ENCODE measurements around the gene IL17C.

IL17C gene

GRCh38 chr16:88685156-88686061 is 47.0 kb downstream of the IL17C start:
- peak; percentile 53 to 55 for DNase-seq (ENCODE audit: low read depth in 2 of 2)

GRCh38 chr16:88686062-88686438 is 47.7 kb downstream of the IL17C start:
- peak in 1 of 2 donors; percentile 38 for DNase-seq (ENCODE audit: low read depth in 2 of 2)

- DNase-seq (ENCODE audit: low read depth in 2 of 2) = peak; percentile 61 to 82
Observed at GRCh38 chr16:88686439-88687253, 48.3 kb downstream of the IL17C start, which contains the start of gene SNAI3. Gene SNAI3 (minus strand): TSS chr16:88686507. CDS start chr16:88686406, 101 bp downstream.

DNA sequence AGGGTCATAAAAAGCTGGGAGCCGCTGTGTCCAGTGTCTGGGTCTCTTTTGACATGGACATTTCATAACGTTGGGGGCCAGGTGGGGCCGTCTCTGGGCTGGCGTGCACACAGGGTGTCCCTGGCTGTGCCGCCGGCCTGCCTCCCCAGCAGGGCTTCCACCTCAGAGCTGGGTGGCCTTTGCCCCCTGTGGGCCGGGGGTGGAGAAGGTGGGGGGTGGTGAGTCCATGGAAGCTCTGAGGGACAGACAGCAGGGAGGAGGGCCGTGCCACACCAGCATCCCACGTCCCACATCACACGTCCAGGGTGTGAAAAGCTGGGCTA is 48.8 kb downstream of the IL17C start:
- no peak for DNase-seq (ENCODE audit: low read depth in 2 of 2)

GRCh38 chr16:88687676-88688012 is 49.3 kb downstream of the IL17C start:
- DNase-seq (ENCODE audit: low read depth in 2 of 2) = no peak

DNA sequence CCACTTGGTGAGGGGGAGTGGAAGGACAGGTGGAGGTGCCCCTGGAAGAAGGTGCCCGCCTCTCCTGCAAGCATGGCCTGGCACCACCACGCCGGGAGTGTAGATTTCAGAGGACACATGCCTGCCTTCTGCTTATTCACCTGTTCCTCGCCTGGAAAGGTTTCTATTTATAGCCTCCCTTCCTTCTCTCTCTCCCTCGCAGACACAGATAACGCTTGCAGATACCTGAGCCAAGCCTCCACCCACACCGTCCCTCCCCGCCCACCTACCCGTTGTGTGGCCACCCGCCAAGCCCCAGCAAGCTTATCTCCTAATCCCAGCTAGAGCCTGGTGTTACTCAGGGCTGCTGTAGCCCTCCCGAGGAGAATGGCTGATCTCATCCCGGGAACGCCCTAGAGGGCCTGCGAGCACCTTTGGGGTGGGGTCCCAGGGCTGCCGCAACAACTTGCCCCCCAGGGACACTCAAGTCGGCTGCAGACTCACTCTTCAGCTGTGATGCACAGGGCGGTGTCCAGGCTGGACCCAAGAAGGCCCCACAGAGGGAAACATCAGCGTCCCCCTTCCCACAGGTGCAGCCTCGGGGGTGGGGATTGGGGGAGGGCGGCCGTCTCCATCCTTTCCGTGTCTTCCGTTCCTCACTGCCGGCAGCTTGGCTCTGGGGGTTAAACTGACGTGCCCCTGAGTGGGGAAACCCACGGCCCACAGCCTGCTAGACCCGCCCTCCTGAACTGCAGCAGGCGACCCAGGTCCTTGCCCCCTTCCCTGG is 49.8 kb downstream of the IL17C start:
- DNase-seq (ENCODE audit: low read depth in 2 of 2) = no peak
